Fibroblast of villous mesenchyme (primary cell): ENCODE results near the gene UQCR10. TPM values are rescaled to one million over a fixed set of nuclear protein-coding genes. Genes with fewer than 3 reads are reported as not detected.

Experiments used
- DNase-seq: peaks from one replicate; pipeline ENCODE4 v3.0.0-alpha.2; 2010; ENCODE audit warnings: low read depth
- H3K4me3 ChIP-seq: 2 replicates; pipeline ENCODE4 v1.5.1; 2011; ENCODE audit warnings: low read depth, mild to moderate bottlenecking, low read length
- CTCF ChIP-seq: IDR thresholded peaks from 2 replicates; pipeline ENCODE4 v1.5.1; 2012; ENCODE audit warnings: low read depth, mild to moderate bottlenecking, low read length; ENCODE audit not compliant: insufficient read depth
- small RNA-seq: library from RNA; depleted of rRNA; stranded (forward); fragments of <200 nt; gene quantifications from one replicate; pipeline ENCODE3, GENCODE V24; 2012
- total RNA-seq: library from RNA; depleted of rRNA; stranded (reverse); fragments of >200 nt; gene quantifications from 2 replicates; pipeline ENCODE4 v1.2.3, GENCODE V29; 2012

Gene UQCR10
- total RNA-seq, 1 donor, result 59.6 TPM

GRCh38 chr22:29816128-29816527 lies 49.0 kb downstream of the UQCR10 start:
- TF ChIP-seq CTCF, result no peak
- DNase-seq, result no peak

GRCh38 chr22:29816539-29816938 lies 49.4 kb downstream of the UQCR10 start:
- H3K4me3 ChIP-seq, result no peak overlapping the region
- no peak for DNase-seq
- TF ChIP-seq CTCF, result no peak

More at GRCh38 chr22:29816128-29816527, 49.0 kb downstream of the UQCR10 start:
- H3K4me3 ChIP-seq, result no peak overlapping the region

- no peak for TF ChIP-seq CTCF
These were observed 49.8 kb downstream of the UQCR10 start for GRCh38 chr22:29816980-29817379.

GRCh38 chr22:29817724-29818123 lies 50.6 kb downstream of the UQCR10 start:
- no peak overlapping the region for H3K4me3 ChIP-seq
- no peak for TF ChIP-seq CTCF
- DNase-seq, result no peak

More at GRCh38 chr22:29816980-29817379, 49.8 kb downstream of the UQCR10 start:
- no peak for DNase-seq
- H3K4me3 ChIP-seq, result no peak overlapping the region

GRCh38 chr22:29819501-29819900 lies 52.3 kb downstream of the UQCR10 start:
- DNase-seq, result no peak
- H3K4me3 ChIP-seq, result no peak overlapping the region
- TF ChIP-seq CTCF, result no peak

Small RNA genes lying within 50 kb of the gene (small RNA-seq; reads per million reads assigned to genes)
- gene RF00019, result not detected

Other genes with a start within 250 kb of the UQCR10 start
- 37.6 and 50.6 TPM in 2 replicates for gene THOC5, start 213.6 kb upstream of the UQCR10 start, total RNA-seq
- gene NIPSNAP1, start 186.3 kb upstream of the UQCR10 start, total RNA-seq, result 66.4 and 77.7 TPM in 2 replicates
- gene NF2, start 163.7 kb upstream of the UQCR10 start, total RNA-seq, result 153 and 240 TPM in 2 replicates
- gene CABP7, start 47.4 kb upstream of the UQCR10 start, total RNA-seq, result under 0.01 TPM in 1 of 2 replicates, not detected in the other
- 14.2 and 24.5 TPM in 2 replicates for gene ZMAT5, start 362 bp upstream of the UQCR10 start, total RNA-seq
- gene ASCC2, start 70.9 kb downstream of the UQCR10 start, total RNA-seq, result 33.7 and 35.4 TPM in 2 replicates
- gene MTMR3, start 115.8 kb downstream of the UQCR10 start, total RNA-seq, result 48.0 and 51.4 TPM in 2 replicates